ENCODE results near the gene DPH7. TPM values are rescaled to one million over a fixed set of nuclear protein-coding genes. Genes with fewer than 3 reads are reported as not detected.

The DPH7 gene
- total and polyA plus RNA-seq, 2 of the 8 experiments (the other 6 are each of a cell fraction or from before 2014, with no cell fraction given) = 44.6 to 45.5 TPM

- no peak for TF ChIP-seq RBBP5 (IDR thresholded peaks at IDR 0.05; ENCODE audit: borderline replicate concordance, low read depth, low read length)
- TF ChIP-seq SP1 (IDR thresholded peaks at IDR 0.05; ENCODE audit: low read depth, low read length) = no peak
- TF ChIP-seq TEAD4 (IDR thresholded peaks at IDR 0.05; ENCODE audit: low read depth, low read length) = no peak
- no peak for TF ChIP-seq SUZ12 (IDR thresholded peaks at IDR 0.05; ENCODE audit: low read length)
- no peak for TF ChIP-seq USF2 (IDR thresholded peaks at IDR 0.05; ENCODE audit: low read length)
- no peak for TF ChIP-seq MAX (IDR thresholded peaks at IDR 0.05)
- TF ChIP-seq BCL11A (IDR thresholded peaks at IDR 0.05; ENCODE audit: low read depth in 2 of 2, low read length in 2 of 2) = no peak
Observed at GRCh38 chr9:137519553-137519952, 59.2 kb downstream of the DPH7 start (continued).
